ENCODE measurements around the gene PARD3B.

The PARD3B gene

GRCh38 chr2:205086662-205087061 lies 541.4 kb downstream of the PARD3B start:
- DNase-seq: no peak

- DNase-seq: no peak
These were observed 542.6 kb downstream of the PARD3B start for GRCh38 chr2:205087862-205088261.

GRCh38 chr2:205089958-205090357 lies 544.7 kb downstream of the PARD3B start:
- DNase-seq: no peak

GRCh38 chr2:205091411-205091810 lies 546.1 kb downstream of the PARD3B start:
- DNase-seq: no peak

GRCh38 chr2:205094031-205094430 lies 548.8 kb downstream of the PARD3B start:
- DNase-seq: no peak

- no peak for DNase-seq
These were observed 558.4 kb downstream of the PARD3B start for GRCh38 chr2:205103699-205104098.

GRCh38 chr2:205107810-205108209 lies 562.5 kb downstream of the PARD3B start:
- no peak for DNase-seq

GRCh38 chr2:205115511-205115910 lies 570.2 kb downstream of the PARD3B start:
- DNase-seq: no peak

- DNase-seq: no peak
These were observed 571.9 kb downstream of the PARD3B start for GRCh38 chr2:205117125-205117524.

GRCh38 chr2:205119136-205119535 lies 573.9 kb downstream of the PARD3B start:
- DNase-seq: no peak

- DNase-seq: no peak
These were observed 583.5 kb downstream of the PARD3B start for GRCh38 chr2:205128726-205129125.

- DNase-seq: no peak
These were observed 584.3 kb downstream of the PARD3B start for GRCh38 chr2:205129531-205129930.

GRCh38 chr2:205130111-205130829 lies 585.0 kb downstream of the PARD3B start:
- DNase-seq: no peak

GRCh38 chr2:205133544-205133943 lies 588.3 kb downstream of the PARD3B start:
- DNase-seq: no peak

- no peak for DNase-seq
These were observed 593.5 kb downstream of the PARD3B start for GRCh38 chr2:205138735-205139134.

- DNase-seq: no peak
These were observed 594.7 kb downstream of the PARD3B start for GRCh38 chr2:205139822-205140463.

GRCh38 chr2:205141381-205141780 lies 596.1 kb downstream of the PARD3B start:
- no peak for DNase-seq

- DNase-seq: no peak
These were observed 600.6 kb downstream of the PARD3B start for GRCh38 chr2:205145888-205146287.

GRCh38 chr2:205148755-205149154 lies 603.5 kb downstream of the PARD3B start:
- DNase-seq: no peak

GRCh38 chr2:205156457-205156856 lies 611.2 kb downstream of the PARD3B start:
- DNase-seq: no peak

- no peak for DNase-seq
These were observed 613.1 kb downstream of the PARD3B start for GRCh38 chr2:205158404-205158803.

- no peak for DNase-seq
These were observed 616.0 kb downstream of the PARD3B start for GRCh38 chr2:205161156-205161839.

- no peak for DNase-seq
These were observed 621.5 kb downstream of the PARD3B start for GRCh38 chr2:205166745-205167144.

- no peak for DNase-seq
These were observed 623.7 kb downstream of the PARD3B start for GRCh38 chr2:205169012-205169411.
